GM18502 (cell line): ENCODE data around the gene PRIMA1.

Experiments
- ATAC-seq: cut with Tn5 transposase; IDR thresholded peaks from one replicate; pipeline ENCODE4 v1.9.1; 2021; ENCODE audit warnings: mild to moderate bottlenecking; ENCODE audit not compliant: unreplicated experiment, poor library complexity

Gene PRIMA1

DNA sequence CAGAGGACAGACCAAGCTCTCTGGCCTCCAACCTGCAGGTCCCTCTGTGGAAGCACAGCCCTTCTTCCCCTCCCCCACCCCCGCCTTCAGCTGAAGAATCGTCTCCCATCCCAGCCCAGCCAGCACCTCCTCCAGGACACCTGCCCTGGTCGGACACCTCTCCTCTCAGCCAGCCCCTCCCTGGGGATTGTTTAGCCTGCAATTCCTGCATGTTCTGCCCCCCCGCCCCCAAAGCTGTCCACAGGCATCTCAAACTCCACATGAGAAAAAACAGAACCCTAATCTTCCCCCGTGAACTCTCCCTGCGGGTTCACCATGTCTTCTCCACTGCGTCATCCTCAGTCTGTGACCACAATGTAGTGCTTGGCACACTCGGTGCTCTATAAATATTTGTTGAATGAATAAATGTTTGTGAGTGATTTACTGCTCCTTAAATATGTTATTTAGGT lies 24.1 kb downstream of the PRIMA1 start:
- no peak for ATAC-seq

DNA sequence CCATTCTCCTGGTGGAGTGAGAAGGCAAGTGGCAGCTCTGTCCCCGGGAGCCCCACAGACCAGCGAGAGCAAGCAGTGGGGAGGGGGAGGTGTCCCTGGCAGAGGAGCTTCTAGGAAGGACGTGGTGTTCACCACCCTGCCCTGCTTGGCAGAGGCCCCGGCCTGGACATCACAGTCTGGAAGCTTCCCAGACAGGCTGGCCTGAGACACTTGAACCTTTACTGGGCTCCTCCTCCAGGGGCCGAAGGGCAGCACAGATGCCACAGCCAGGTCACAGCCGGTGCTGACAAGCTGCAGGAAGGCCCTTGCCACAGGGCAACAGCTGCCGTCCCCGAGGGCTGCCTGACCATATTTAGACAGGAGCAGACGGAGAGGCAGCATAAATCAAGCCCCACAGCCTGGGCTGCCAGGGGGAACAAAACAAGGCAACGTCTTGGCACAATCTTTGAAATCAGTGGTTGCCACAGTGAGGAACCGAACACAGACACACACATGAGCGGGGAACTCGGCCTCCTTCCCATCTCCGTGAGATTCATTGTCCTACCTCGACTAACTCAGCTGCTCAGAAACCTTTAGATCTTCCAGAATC lies 28.5 kb downstream of the PRIMA1 start:
- ATAC-seq: no peak

DNA sequence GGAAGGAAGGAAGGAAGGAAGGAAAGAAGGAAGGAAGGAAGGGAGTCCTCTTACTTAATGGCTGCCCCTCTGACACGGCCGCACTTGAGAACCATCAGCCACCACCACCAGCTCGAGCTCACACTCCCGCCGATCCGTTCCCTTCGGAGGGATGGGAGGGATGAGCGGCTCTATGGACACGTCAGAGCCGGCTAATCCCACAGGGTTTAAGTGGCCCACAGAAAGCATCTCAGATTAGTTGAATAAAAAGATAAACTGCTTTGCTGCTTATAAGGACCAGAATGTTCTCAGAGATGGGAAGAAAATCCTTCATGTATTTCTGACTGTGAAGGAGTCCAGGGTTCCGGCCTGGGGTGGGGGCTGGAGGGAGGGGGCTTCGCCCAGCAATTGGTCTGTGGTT lies 31.1 kb downstream of the PRIMA1 start:
- ATAC-seq: no peak

DNA sequence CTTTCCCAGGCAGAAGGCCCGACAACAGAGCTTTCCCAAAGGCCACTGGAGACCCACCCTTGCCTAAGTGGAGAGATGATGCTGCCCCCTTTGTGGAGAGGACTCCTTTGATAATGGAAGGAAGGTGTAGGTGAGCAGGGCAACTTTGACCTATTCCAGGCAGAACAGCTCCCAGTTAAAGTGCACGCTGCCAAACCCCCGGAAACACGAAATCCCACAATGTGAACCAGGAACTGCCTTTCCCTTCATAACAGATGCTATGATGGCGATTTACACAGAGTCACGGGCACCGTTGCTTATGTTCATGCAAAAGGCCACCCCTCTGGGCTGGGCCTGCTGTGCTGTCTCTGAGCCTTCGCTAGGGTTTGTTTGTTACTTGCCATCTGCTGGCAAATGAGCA lies 34.6 kb downstream of the PRIMA1 start:
- no peak for ATAC-seq

DNA sequence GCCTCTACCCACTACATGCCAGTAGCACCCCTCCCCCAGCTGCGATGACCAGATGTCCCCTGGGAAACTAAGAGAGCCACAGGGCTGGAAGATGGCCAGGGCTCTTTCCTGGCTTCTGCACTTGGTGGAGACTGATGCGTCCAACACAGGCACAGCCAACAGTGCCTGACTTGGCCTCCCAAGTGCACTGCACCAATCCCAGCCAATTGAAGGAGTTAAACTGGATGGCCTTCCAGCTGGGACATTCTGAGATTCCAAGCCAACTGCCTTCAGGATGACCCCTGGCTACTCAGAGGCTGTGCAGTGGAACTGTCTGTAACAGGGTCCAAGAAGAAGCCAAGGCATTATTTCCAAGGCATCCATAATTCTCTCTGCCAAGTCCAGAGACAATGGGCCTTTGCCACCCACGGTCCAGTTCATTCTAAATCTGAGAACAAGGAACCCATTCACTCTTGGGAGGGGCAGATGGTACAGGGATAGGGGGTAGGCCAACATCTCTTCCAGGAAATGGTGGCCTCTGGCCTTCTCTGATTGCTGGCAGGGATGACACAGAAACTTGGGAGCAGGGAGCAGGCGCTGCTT lies 35.2 kb downstream of the PRIMA1 start:
- no peak for ATAC-seq

DNA sequence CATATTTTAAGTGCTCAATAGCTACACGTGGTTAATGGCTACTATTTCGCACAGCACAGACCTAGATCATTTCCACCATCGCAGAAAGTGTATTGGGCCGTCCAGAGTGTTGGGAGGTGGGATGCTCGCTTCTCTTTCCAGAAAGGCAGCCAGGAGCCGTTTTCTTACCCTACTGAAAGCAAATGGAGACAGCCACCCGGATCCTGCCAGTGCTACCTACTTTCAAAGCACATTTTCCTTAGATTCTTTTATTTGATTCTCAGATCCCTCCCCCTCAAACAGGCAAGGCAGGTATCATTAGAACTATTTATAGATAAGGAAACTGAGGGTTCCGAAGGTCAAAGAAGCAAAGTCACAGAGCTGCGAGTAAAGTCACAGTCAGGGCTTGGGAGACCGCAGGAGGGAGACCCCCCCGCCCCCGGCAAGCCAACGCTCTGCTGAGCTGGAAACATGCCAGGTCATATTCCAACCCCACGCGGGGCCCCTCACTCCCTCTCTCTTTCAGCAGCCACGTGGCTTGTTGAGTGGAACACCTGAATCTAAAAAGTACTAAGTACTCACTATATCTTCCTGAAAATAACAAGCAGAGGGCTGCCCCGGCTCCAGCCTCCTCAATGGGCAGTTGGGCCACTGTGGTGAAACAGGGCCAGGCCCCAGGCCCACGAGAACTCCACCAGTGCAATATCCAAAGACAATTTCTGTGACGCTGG lies 36.2 kb downstream of the PRIMA1 start:
- ATAC-seq: no peak

DNA sequence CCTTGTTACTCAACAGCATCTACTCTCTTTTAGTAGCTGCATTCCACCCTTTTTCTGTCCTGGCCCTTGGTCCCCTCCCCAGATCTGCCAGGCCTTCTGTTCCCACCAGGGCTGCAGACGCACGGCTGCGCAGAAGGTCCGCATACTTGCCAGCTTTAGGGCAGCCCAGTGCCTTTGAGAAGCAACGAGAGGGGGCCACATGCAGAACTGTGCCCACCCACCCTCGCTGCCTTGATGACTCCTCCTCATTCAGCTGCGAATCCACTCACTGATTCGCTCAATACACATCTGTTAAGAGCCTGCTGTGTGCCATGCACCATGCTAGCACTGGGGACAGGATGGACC lies 39.2 kb downstream of the PRIMA1 start:
- ATAC-seq: no peak

DNA sequence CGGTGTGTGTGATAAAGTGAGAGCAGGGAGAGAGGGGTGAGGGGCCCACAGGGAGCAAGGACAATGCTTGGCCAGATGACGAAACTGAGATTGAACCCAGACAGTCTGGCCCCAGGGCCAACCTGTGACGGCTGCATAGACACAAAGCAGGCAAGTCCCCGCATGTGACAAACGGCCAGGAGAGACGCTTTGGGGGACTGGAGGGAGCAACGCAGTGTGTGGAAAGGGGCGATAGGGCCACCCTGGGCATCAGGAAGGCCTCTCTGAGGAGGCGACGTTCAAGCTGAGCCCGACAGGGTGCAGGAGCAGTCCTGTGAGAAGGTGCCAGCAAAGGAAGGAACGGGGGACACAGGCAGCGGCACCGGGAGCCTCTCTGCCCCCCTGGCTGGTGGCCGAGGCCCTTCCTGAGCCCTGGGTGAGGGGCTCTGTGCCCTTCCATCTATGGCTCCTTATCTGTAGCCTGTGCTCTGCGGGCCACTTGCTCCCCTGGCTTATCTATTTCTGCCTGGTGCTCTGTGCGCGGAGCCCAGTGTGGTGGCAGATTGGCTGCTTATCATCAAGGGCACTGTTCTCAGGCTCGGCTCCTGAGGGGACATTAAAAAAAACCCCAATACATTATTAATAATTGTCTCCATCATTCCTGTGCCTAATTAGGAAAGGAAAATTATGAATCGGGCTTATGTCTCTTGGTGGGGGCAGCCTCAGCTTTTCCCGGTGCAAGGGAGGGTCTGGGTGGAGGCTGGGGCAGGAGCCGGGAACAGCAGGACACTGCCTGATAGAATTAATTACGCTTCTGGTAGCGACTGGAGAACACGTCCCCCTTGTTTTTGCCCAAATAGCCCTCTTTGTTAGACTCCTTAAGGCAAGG lies 39.8 kb downstream of the PRIMA1 start:
- no peak for ATAC-seq

DNA sequence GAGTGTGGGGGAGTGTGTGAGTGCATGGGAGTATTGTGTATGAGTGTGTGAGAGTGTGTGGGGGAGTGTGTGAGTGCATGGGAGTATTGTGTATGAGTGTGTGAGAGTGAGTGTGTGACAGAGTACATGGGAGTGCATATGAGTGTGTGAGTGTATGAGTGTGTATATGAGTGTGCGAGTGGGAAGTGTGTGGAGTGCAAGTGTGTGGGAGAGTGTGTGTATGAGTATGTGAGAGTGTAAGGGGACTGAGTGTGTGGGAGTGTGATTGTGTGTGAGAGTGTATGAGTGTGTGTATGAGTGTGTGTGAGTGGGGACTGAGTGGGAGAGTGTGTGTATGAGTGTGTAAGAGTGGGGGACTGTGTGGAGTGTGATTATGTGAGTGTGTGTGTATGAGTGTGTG lies 40.7 kb downstream of the PRIMA1 start:
- no peak for ATAC-seq

DNA sequence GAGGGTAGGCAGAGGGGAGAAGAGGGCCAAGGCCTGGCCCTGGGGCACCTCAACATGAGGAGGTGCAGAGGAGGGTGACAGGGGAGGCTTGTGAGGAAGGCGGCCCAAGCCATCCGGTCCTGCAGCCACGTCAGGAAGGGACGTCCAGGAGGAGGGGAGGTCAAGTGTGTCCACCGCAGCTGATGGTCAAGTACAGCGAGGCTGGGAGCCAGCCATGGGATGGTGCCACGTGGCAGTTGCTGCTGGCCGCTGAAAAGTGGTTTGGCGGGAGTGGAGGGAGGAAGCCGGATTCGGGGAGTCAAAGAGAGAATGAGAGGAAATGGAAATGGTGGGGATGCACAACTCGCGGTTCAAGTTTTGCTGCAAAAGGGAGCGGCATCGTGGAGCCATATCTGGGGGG lies 41.2 kb downstream of the PRIMA1 start:
- ATAC-seq: no peak

DNA sequence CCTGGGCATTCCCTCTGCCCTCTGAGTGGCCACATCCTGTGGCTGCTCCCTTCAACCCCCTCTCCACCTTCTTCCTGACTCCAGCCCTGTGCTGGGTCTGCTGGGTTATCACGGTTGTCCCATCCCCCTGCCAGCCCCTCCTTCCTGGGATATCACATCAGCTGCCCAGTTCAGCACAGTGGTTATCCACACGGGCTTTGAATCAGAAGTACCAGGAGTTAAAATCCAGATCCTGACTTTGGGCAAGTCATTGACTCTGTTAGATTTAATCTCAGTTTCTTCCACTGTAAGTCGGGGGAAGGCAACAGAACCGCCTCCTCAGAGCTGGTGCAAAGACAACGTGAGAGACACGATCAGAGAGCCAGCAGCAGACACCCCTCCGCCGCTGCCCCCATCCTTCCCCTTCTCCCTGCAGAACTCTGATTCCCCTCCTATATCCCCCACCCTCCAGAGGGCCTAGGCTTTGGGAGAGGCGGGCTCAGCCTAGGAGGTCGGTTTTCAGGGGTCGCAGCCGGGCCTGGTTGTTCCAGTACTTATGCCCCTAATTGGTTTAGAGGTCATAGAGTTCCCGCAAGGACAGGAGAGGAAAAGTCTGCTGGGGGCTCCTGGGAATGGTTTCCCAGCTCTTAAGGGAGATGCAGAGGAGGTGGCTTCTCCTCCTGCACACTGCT lies 42.5 kb downstream of the PRIMA1 start:
- no peak for ATAC-seq

DNA sequence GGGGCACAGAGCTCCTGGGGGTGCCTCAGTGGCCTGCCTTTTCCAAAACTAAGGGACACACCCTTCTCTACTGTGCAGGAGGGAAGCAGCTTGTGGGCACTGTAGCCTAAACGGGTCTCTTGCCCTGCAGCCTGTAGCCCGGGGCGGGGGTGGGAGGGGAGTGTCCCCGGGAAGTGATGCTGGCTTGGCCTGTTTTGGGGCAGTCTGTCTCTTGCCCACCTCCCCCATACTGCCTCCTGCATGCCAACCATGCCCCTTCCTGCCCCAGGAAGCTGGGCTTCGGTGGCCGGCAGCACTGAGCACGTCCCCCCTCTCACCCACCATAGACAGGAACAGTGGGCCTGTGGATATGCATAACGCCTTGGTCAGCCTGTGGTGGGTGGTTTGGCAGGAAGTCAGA lies 43.4 kb downstream of the PRIMA1 start:
- ATAC-seq: no peak

DNA sequence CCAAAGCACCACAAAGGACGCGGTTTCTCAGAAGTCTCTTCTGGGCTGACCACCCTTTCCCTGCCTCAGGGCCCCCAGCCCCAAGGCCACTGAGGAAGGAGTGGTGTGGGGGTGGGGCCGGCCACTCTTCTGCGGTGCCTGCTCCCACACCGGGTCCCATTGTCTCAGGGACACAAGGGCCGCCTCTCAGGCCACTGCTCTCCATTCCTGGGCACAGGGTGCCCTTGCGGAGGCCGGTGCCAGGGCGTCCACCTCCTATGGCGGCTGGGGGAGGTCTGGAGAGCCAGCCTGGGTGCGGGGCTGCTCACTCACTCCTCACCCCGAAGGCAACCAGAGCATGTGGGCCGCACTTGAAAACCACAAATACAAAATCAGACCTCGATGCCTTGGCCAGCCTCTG lies 44.1 kb downstream of the PRIMA1 start:
- ATAC-seq: no peak

DNA sequence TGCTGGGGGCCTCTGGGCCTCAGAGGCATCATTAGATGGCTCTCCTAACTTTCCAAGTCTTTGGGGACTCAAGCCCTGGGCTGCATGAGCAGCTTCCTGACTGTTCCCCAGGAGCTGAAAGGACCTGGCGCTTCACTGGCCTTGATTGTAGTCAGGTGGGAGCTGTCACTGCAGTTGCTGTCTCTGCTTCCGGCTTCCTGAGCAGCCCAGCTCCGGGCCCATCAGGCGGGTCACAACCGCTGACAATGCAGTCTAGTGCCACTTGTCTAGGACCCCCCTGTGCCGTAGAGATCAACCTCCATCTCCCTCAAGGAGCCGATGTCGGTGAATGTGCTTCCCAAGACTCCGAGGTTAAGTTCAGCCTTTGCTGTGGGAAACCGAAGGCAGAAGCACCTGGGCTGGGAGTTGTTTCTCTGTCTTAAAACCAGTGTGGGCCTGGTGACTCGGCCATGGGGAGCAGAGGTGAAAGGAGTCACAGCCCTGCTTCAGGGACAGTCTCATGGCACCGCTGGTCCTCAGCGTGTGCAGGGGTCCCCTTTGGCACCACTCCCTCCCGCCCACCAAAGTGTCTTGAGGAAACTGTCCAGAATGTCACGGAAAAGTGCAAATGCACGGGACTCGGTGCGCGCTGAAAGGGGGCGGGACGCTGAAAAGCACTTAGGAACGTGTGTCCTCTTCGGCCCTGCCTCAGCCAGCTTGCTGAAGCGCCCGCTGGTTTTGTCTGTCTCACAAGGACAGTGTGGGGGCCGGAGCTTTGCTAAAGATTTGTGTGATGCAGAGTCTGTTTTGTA lies 44.8 kb downstream of the PRIMA1 start:
- no peak for ATAC-seq

DNA sequence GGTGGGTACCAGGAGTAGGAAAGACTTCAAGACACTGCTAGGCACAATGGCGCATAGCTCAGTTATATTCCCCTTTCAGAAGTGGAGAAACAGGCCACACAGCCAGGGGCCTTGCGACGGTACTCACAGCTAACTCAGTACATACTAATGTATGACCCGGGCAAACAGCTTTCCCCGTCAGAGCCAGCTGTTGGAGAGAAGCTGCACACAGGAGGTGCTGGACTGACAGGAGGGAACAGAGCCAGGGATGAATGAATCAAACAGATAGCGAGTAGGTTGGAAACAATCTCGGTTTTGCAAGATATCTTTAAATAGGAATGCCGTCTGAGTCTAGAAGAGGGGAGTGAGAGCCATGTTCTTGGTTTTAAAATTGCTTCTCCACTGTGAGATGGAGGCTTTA lies 45.5 kb downstream of the PRIMA1 start:
- ATAC-seq: no peak

DNA sequence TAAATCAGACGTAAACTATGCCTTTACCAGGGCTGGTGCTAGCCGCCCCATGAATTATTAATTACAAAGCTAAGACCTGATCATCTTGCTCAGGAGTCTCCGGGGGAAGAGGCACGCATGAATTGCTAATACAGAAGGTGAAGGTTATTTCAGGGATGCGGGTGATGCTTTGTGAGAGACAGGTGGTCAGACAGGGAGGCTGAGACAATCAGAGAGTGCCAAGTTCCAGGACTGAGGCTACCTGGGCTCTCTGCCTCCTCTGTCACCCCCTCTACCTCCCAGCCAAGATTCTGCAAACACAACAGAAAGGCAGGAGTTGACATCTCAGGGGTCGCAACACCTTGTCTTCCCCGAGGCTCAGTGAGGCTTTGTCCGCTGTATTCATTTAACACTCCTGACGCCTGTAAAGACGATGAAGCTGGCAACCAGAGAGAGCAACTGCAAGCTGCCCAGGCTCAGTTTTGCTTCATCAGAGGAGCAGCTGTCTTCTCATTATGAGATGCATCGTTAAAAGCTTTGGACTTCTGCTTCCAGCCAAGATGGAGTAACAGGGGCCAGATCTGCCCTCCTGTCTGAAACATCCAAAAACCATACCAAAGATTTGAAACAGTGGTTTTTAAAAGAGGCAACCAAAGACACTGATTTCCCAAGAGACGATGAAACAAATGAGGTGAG lies 46.6 kb downstream of the PRIMA1 start:
- ATAC-seq: no peak

DNA sequence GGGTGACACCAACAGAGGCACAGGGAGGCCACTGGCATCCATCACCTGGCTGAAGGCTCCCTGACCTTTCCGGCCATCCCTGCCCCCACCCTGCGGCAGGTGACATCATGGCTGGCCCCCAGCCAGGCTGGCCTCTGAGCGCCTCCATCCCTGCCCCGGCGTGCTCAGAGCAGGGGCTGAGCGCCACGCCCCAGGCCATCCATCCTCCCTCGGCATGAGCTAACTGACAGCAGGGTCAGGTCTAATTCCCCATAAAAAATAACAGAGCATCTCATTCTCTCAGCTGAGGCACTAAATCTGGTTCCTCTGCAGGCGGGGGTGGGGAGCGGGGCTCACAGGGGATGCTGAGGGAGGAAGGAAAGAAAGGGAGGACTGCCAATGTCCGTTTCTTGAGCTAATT lies 50.7 kb downstream of the PRIMA1 start:
- no peak for ATAC-seq

DNA sequence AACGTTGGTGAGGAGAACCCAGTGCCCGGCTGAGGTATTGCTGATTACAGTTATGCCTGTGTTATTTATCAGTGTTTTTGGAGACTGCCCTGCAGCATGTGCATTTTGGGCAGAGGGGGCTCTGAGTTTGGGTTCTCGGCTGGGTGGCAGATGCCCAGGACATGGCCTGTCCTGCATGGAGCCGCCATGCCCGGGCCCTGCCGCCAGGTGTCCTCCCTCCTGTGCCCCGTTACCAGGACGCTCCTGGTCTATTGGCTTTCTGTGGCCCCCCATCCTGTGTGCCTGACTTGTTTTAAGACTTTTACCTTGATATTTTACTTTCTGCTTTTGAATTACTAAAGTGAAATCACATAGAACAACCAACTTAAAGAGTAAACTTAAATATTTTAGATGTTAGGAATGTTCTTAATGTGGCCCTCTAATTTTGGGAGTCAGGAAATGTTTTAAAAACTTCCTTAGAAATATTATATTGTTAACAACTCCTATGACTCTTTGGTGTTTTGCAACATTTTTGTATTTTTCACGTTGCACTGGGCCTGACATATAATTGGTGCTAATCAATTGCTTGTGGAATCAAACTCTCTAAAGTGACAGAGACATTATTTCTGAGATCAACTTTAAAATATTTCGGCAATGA lies 51.8 kb downstream of the PRIMA1 start:
- ATAC-seq: no peak

DNA sequence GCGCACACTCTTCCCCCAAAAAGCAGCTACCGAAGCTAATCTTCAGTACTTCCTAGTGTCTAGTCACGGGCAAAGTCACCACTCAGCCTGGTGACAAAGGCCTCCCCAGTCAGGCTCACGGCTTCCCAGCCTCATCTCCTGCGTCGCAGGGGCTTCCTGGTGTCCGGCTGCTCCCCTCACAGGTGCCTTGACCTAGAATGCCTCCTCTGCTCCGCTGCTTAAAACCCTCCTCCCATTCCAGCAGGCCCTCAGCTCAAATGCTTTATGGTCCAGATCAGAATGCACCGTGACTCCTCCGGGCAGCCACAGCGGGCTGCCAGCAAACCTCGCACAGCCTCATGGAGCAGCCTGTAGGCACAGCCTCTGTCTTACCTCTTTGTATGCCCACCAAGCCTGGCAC lies 53.1 kb downstream of the PRIMA1 start:
- no peak for ATAC-seq
